Hematopoietic multipotent progenitor cell treated with erythropoietin and hydrocortisone succinate and interleukin-3 and kit ligand, for 15 days (in vitro differentiated cells): ENCODE data around the gene TRABD2B.

Source experiments
- DNase-seq: peaks from one replicate; pipeline ENCODE4 v3.0.0-alpha.2; 2015; ENCODE audit warnings: low spot score

The TRABD2B gene

GRCh38 chr1:47997289-47998200, at the start of gene TRABD2B:
TSS of gene TRABD2B (minus strand) at chr1:47997385.
- DNase-seq = peak; percentile 52

DNA sequence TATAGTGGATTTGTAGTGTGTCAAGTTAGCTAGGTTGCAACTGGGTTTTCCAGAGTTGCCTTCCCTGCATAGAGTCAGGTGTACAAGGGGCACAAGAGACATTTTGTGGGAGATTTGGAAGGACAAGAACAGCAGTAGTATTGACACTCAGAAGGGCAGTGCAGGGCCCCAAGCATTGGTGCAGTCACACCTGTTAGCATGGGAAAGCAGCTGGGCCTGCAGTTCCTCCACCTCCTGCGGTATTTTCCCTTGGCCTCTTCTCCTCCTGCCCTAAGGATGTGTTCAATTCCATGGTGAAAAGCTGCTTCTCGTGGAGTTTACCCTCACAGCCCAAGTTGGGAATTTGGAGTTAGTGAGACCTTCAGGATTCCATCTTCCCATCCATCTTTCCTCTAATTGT, 47.1 kb upstream of the TRABD2B start:
- no peak for DNase-seq

DNA sequence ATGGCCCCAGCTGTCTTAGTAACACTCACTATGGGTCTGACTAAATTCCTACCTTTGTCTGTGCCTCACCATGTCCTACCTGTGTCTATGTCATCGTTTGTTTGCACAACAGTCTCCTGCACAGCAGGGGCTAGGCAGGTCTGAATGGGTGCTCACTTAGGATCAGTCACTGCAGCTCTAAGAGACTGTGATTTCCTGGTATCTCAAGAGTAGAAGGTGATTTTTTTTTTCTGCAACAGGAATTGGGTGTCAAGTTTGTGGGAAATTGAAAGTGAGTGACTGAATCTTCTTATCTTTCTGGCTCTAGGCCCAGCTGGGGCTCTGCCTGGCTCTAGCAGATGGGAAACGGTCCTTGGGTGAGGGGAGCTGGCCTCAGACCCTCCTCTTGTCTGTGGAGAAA, 46.4 kb upstream of the TRABD2B start:
- DNase-seq = no peak

DNA sequence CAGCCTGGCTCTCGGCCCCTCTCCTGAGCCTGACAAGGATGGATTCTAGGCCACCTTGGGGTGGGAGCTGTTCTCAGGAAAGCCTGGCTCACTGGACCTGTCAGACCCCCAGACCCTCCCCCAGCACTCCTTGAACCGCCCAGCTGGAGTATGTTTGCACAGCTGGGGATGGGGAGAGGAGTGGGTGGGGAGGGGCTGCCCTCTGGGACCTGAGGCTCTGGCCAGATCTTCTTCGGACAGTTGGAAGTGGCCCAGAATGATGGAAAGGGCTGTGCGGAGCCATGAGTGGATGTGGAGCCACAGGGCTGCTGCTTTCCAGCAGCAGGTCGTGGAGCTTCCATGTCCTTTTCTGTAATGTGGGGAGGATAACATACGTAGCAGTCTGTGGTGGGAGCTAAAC, 43.0 kb upstream of the TRABD2B start:
- no peak for DNase-seq

- no peak for DNase-seq
Observed at GRCh38 chr1:48039088-48040054, 42.2 kb upstream of the TRABD2B start.

DNA sequence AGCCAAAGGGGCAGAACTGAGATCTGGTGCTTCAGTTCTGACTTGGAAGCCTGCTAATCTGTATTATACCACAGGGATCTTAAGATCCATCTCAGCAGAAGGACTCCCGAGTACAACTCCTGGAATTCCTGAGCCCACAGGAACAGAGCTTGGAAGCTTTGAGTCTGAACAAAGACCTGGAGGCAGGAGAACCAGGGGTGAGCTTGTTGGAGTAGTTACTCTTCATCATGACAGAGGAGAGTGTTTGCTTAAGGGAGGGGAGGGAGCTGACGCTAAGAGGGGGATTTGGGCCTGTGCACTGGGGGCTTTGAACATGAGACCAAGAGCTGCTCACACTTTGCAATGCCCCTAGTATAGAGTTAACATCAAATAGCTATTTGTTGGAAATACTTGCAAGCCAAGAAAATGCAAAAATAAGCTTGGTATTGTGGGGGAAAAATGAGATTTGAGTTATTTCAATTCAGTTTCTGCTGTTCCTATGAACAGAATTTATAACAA, 41.1 kb upstream of the TRABD2B start:
- DNase-seq = no peak

GRCh38 chr1:48036710-48037355, 39.6 kb upstream of the TRABD2B start:
- DNase-seq = no peak

- no peak for DNase-seq
Observed at GRCh38 chr1:48035371-48036141, 38.4 kb upstream of the TRABD2B start.

- no peak for DNase-seq
Observed at GRCh38 chr1:48033495-48034045, 36.4 kb upstream of the TRABD2B start.

DNA sequence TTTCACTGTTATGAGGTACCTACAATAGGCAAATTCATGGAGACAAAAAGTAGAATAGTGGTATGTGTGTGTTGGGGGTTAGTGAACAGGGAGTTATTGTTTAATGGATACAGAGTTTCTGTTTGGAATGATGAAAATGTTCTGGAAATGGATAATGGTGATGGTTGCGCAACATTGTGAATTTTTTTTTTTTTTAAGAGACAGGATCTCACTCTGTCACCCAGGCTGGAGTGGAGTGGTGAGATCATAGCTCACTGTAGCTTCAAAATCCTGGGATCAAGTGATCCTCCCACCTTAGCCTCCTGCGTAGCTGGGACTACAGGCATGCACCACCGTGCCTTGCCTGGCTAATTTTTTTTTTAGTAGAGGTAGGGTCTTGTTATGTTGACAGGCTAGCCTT, 34.5 kb upstream of the TRABD2B start:
- DNase-seq = no peak

GRCh38 chr1:48030696-48031365, 33.6 kb upstream of the TRABD2B start:
- no peak for DNase-seq

DNA sequence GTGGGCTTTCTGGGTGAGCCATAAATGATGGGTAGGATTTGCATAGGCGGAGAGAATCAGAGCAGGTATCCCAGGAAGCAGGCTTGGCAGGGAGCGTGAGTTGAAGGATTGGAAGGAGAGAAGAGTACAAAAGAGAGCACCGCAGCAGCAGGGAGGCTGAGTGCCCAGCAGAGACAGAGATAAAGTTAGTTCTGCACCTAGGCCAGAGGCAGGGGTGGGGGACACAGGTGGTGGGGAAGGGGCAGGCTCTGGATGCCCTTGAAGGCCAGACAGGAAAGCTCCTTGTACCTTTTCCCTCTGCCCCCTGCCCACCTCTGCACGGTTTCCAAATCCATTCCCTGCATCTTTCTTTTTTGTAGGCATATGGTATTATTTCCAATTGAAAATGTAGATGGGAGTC, 33.0 kb upstream of the TRABD2B start:
- no peak for DNase-seq

DNA sequence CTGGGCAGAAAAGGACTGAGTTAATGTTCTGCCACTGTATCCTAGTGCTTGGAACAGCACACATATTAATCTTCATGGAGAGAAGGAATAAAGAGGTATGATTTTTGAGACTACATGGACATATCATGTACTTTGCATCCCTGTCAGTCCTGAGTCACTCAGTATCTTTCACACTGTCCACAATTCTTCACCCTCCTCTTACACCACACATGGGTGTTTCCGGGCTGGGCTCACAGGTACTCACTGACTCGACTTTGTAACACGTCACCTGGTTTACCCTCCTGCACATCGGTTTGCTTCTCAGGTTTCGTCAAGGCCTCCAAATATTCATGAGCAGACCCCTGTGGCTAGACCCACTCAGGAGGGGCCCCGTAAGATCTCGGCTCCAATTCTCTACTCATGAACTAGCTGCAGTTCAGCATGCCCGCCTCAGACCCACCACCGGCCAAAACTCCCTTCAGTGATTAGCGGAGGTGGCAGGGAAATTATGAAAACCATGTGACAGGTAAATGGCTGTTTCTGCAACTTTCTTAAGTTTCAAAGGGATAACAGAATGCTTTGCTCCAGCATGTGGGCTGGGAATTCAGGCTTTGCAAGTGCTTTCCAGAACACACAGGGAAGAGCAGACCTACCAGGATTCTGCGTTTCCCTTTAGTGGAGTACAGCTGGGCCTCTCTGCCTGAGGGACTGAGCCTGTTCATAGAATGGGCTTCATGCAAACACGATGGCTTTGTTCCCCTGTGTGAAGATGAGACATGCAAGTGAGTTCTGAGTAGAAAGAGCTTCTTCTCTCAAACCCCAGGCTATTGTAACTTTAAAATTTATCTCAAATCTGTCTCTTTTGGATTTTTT, 31.3 kb upstream of the TRABD2B start:
- no peak for DNase-seq

DNA sequence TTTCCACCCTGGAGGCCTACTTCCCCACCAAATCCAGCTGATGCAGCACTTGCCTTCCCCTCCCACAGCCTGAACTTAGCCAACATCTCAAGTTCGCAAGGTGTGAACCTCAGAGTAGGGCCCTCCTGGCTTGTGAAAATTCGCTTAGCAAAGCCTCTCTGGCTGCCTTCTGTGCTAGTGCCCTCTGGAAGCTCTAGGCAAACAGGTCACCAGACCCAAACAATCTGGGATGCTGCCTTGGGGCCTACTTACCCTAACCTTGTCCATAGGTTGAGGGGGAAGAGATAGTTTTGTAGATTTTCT, 30.3 kb upstream of the TRABD2B start:
- no peak for DNase-seq

DNA sequence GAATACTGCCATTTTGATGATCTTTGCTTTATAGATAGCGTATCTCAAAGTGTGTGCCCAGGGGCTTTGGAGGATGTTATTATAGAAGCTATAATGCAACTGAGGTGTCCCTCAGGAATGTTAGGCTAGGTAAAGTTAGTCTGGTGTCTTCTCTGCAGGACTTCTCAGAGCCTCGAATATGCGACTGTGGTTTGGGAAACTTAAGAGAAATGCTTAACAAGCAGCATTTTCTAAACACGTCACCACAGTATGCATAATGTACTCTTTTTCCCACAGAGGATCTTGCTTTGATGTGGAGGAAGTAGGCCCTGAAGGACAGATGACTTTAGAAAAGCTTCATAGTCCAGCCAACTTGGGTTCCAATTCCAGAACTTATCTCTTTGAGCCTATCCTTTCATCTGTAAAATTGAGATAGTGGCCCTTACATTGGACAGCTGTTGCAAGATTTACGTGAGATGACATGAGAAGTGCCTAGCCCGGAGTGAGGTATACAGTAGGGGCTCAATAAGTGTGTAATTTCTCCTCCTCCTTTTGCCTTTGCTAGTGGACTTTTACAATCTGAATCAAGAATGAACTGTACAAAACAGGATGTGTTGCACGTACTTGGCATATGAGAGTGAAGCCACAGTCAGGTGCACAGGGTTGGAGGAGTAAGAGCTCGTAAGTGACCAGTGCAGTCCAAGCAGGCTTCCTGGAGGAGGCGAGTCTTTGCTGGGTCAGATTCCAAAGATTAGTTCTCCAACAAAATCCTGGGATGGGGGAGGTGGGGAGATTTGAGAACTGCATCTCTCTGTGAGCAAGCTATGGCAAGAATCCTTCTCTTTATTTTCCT, 29.7 kb upstream of the TRABD2B start:
- no peak for DNase-seq

DNA sequence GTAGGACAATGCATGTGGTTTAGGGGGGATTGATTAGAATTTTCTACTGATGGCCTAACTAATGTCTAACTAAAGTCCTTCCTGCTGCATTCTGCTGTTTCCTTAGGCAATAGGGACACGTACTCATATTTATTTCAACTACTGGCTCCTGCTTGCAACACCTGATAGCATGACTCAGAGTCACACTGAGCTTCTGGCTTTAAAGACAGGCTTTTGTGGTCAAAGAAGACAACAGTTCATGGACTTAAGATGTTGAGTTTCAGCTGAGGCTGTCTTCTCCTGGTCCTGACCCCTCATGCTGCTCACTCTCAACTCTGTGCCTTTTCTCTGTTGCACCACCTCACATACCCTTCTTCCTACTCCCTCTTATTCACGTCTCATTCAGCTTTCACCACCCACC, 29.1 kb upstream of the TRABD2B start:
- no peak for DNase-seq

DNA sequence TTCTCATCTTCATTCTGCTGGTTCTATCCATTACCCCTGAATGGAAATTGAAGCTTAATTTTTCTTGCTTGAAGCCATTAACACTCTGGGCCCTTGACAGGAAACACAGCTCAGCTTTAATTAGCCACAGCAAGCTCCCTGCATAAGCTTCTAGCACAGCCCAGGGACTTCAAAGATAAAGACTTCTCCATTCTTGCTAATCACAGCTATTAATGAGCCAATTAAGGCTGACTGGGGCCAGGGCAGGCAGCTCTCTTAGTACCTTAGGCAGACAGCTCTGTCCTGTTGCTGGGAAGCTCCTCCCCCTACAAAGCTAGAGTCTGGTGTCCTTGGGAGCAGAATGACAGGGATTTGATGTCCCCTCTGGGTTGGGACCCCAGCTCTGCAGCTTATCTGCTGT, 27.9 kb upstream of the TRABD2B start:
- no peak for DNase-seq

GRCh38 chr1:48023488-48023887, 26.3 kb upstream of the TRABD2B start:
- no peak for DNase-seq

DNA sequence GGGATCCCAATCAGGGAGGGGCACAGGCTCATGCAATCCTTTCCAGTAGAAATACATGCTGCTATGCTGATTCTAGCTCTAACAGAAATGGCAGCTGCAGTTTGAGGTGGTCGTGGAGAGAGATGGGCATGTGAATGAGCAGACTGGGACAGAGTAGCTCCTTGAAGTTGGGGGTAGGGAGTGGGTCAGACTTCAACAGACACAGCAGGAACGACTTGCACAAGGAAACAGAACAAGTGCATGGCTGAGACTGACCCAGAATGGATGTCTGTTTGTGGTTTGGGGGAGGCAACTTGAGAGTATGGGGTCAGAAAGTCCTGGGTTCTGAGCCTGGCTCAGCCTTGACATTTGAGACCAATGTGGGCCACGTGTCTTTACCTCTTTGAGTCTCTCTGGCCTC, 25.1 kb upstream of the TRABD2B start:
- DNase-seq = no peak
